Heart right ventricle (tissue), 16 donors: ENCODE measurements around the gene AHNAK. TPM values are rescaled to one million over a fixed set of nuclear protein-coding genes. Genes with fewer than 3 reads are reported as not detected.

ENCODE experiments used
- ATAC-seq, 8 donors: fragments of 200-7000 bp; cut with Tn5 transposase; one replicate each; pipeline ENCODE4 v1.9.1; 2020; ENCODE audit warnings: mild to moderate bottlenecking in 8 of 8, moderate library complexity in 8 of 8, moderate number of reproducible peaks in 1 of 8
- DNase-seq, 2 donors: peaks; one replicate each; pipeline ENCODE4 v3.0.0-alpha.2; 2020
- H3K27ac ChIP-seq, 10 donors: fragments of 200-600 bp; sonication (generic) in 2 of 10; one replicate each; pipeline versions ENCODE4 v1.5.0 to v1.8.0; 2020 to 2022; ENCODE audit warnings: mild to moderate bottlenecking in 3 of 10
- H3K27me3 ChIP-seq, 7 donors: fragments of 200-600 bp; one replicate each; pipeline ENCODE4 v1.8.0; 2021 to 2022; ENCODE audit warnings: mild to moderate bottlenecking in 2 of 7
- H3K36me3 ChIP-seq, 9 donors: fragments of 200-600 bp; sonication (generic) in 1 of 9; one replicate each; pipeline versions ENCODE4 v1.5.0 to v1.8.0; 2020 to 2022; ENCODE audit warnings: mild to moderate bottlenecking in 2 of 9
- H3K4me1 ChIP-seq, 9 donors: fragments of 200-600 bp; sonication (generic) in 1 of 9; one replicate each; pipeline versions ENCODE4 v1.5.0 to v1.8.0; 2020 to 2022; ENCODE audit warnings: mild to moderate bottlenecking in 4 of 9
- H3K4me3 ChIP-seq, 10 donors: fragments of 200-600 bp; sonication (generic) in 2 of 10; one replicate each; pipeline versions ENCODE4 v1.5.0 to v1.8.0; 2020 to 2022; ENCODE audit warnings: mild to moderate bottlenecking in 7 of 10, moderate library complexity in 2 of 10
- H3K9me3 ChIP-seq, 11 donors: fragments of 200-600 bp in 10 of 11; sonication (generic) in 2 of 11; one replicate each; pipeline versions ENCODE4 v1.5.0 to v1.8.0; 2013 to 2022; ENCODE audit warnings: mild to moderate bottlenecking in 2 of 11, control low read depth in 1 of 11, moderate library complexity in 1 of 11
- WGBS, 2 donors: extraction: QIAGEN DNeasy Blood & Tissue Kit; methylation state at CpG; one replicate each; pipeline ENCODE4 v1.1.7; 2013; ENCODE audit warnings: inconsistent platforms in 1 of 2; 5-methylcytosine and 5-hydroxymethylcytosine counted together
- intact Hi-C, 10 donors: fragments of 100-400 bp; cut with DNase I; formaldehyde crosslinking; loops; one replicate each; pipeline versions ENCODE4 v1.11.1 to v1.14.2; 2022
- polyA plus RNA-seq, 2 donors: library from polyadenylated mRNA; stranded (reverse); fragments of 200-250 nt; gene quantifications; one replicate each; pipeline ENCODE4 v1.2.3, GENCODE V29; 2013
- total RNA-seq, 10 donors: library from RNA; stranded (reverse); fragmentation: NEBNext Ultra II Directional in 3 of 10; extraction: Animal tissue kit (Norgen Biotek cat#: 25700) in 3 of 10; gene quantifications; one replicate each; pipeline versions ENCODE4 v1.2.1 to v1.2.4, GENCODE V29; 2021 to 2023
- TF ChIP-seq, protein P1 (sequence below), 9 donors: fragments of 200-600 bp; sonication (generic) in 2 of 9; IDR thresholded peaks; one replicate each; pipeline versions ENCODE4 v1.5.0 to v1.8.0; 2021 to 2022; ENCODE audit warnings: antibody characterized with exemption in 9 of 9, mild to moderate bottlenecking in 5 of 9, moderate library complexity in 1 of 9
- donor health status: Arrhythmogenic right ventricular cardiomyopathy.
- donor health status: ischemic (EF 13 %, LVEDD 7.1; RV severe dilation, severe dysfunction).
- donor health status: healthy with polysubstance abuse.
- donor health status: DM: no; HTN: yes; CAD: no.
- donor health status: DM: no; HTN: no; CAD: no.
- donor health status: ischemic (EF 25% LVEDD 6.9; RV normal size, moderate dysfunction).
- donor health status: ischemic (EF 25% LVEDD 5.7; RV mildly dilated, moderate dysfunction).
- donor health status: healthy.
- donor health status: DM: yes; HTN: yes; CAD: no.
- donor health status: Ischemic cardiomyopathy.
- donor health status: ischemic (EF 35%, LVEDD 5.7; RV mildly dilated, moderate dysfunction).
- donor health status: nonischemic (EF 11% LVEDD 7.7; RV severe dilation, severe dysfunction).
- donor health status: DM: yes; HTN: yes; CAD: no.
- donor health status: PGD.
- donor health status: ischemic (EF 29% LVEDD 5.4; RV normal size, mild dysfunction).
- donor health status: nonischemic (EF 23%, LVEDD 6.1; RV moderate dilation, normal function).

Gene AHNAK
- total and polyA plus RNA-seq, 12 donors, result 101 to 447 (median 366) TPM

DNA sequence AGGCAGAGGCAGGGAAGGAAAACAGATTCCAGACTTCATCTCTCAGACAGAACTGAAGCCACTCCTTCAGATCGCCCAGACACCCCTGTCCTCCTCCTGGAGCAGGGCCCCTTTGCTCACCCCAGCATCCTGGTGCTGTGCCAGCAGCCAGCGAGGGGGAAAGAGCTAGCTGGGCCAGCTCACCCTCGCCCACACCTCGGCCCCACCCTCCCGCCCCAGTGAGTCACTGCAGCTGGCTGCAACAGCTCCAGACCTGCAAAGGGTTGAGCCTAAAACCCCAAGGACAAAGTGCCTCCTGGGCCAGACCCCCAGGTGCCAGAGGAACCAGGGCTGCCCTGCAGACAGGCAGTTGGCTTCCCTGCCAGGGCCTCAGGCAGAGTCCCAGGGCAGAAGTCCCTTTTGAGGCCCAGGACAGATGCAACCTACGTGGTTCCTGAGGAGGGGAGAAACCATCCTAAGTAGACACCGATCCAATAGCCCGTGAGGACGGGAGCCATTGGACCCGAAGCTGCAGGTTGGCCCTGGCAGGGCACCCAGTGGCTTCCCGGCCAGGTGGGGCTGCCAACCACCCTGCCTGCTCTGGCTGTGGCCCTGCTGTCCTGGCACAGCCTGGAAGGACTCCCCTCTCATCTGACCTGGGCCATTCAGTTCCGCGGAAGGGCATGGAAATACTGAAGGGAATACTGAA lies 7.2 kb downstream of the AHNAK start:
- TF ChIP-seq, protein P1, sequence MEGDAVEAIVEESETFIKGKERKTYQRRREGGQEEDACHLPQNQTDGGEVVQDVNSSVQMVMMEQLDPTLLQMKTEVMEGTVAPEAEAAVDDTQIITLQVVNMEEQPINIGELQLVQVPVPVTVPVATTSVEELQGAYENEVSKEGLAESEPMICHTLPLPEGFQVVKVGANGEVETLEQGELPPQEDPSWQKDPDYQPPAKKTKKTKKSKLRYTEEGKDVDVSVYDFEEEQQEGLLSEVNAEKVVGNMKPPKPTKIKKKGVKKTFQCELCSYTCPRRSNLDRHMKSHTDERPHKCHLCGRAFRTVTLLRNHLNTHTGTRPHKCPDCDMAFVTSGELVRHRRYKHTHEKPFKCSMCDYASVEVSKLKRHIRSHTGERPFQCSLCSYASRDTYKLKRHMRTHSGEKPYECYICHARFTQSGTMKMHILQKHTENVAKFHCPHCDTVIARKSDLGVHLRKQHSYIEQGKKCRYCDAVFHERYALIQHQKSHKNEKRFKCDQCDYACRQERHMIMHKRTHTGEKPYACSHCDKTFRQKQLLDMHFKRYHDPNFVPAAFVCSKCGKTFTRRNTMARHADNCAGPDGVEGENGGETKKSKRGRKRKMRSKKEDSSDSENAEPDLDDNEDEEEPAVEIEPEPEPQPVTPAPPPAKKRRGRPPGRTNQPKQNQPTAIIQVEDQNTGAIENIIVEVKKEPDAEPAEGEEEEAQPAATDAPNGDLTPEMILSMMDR (IDR thresholded peaks at IDR 0.05), result no peak
- Histone ChIP-seq H3K36me3 (peaks cover 0 to 43% (median 17%) of the 10 kb centered on the region in 9 donors), H3K4me1 (peaks cover 62 to 91% (median 85%) of the 10 kb centered on the region in 9 donors), H3K27me3 (no peaks in the 10 kb centered on the region), H3K4me3 (peak overlapping the region in 8 of 10 donors; percentile 5 to 100 (median 99)), H3K9me3 (no peaks in the 10 kb centered on the region), H3K27ac (peak overlapping the region; percentile 44 to 100 (median 99))
- intact Hi-C loops, result no loop called here
- 12 to 17% methylated on average over 13 of the region's 13 CpGs for whole genome bisulfite sequencing, 2 donors
- ATAC-seq, result peak in 6 of 8 donors; percentile 1 to 55 (median 30)
- peak; percentile 58 to 73 for DNase-seq

DNA sequence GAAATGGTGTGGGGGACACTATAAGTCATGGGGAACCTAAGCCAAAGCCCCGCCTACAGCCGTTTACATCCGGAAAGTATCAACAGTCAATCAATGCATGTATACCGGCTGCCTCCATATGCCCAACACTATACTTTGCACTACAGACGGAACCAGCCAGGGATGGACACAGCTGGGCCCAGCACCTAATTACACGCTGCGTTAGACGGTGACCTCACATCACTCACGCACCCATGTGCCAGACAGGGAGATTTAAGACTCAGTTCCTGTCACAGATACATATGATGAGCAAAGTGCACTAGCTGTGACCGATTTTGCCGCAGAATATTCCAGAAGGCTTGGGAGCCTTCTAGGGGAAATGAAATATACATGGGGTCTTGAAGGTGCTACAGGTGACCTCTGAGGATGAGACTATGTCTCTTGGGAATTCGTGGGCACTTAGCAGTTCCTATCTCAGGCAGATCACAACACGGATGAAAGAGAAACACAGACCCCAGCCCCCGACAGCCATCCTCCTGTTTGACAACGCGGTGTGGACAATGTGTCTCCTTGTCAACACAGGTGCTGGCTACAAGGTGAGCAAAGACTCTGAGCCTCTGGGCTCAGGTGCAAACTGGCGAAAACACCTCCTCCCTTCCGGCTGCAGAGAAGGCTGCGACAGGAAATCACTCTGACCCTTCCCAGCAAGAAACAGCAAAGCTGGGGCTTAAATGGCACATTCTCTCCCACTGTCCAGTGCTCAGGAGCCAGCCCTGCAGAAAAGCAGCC lies 8.0 kb downstream of the AHNAK start:
- Histone ChIP-seq H3K27me3 (no peaks in the 10 kb centered on the region), H3K4me1 (peaks cover 60 to 89% (median 77%) of the 10 kb centered on the region in 9 donors), H3K27ac (peak overlapping the region in 9 of 10 donors; percentile 55 to 100 (median 99)), H3K4me3 (peak overlapping the region in 8 of 10 donors; percentile 5 to 100 (median 99)), H3K36me3 (peaks cover 0 to 50% (median 24%) of the 10 kb centered on the region in 9 donors), H3K9me3 (no peaks in the 10 kb centered on the region)
- DNase-seq (no peak), ATAC-seq (no peak)
- intact Hi-C loops, result no loop called here
- WGBS, 2 donors, result 53 to 62% methylated on average over 19 of the region's 19 CpGs
- TF ChIP-seq, protein P1 (IDR thresholded peaks at IDR 0.05), result no peak

DNA sequence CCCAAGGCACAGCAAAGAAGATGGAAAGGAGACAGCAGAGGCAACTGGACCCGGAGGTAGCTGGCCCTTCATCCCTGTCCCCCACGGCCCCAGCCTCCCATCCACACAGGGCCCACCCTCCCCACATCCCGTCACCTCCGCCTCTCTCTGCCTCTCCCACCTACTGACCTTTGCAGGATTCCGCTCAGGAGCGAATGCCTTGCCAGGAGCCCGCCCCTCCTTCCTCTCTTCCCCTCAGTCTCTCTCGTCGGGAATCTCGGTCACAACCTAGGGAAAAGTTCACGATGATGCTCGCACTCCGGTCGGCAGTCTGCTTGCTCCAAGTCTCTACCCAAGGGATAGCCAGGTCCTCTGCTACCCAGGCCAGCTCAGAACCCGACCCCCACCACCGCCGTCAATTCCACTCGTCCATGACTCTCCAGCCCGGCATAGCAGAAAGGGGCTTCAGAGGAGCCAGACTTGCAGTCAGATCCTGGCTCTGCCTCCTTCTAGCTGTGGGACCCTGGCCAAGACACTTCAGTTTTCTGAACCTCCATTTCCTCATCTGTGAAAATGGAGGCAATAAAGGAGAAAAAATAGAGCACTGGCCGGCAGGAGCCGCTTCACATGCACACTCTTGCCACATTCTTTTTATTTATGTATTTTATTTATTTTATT lies 10.2 kb downstream of the AHNAK start:
- Histone ChIP-seq H3K9me3 (no peaks in the 10 kb centered on the region), H3K4me1 (peaks cover 44 to 68% (median 57%) of the 10 kb centered on the region in 9 donors), H3K36me3 (peaks cover 0 to 72% (median 46%) of the 10 kb centered on the region in 9 donors), H3K27ac (peak overlapping the region in 9 of 10 donors; percentile 10 to 100 (median 43)), H3K4me3 (peak overlapping the region in 2 of 10 donors; percentile 6 to 9), H3K27me3 (no peaks in the 10 kb centered on the region)
- intact Hi-C loops, result no loop called here
- TF ChIP-seq, protein P1 (IDR thresholded peaks at IDR 0.05), result no peak
- 38% methylated on average over 20 to 21 of the region's 21 CpGs for WGBS, 2 donors
- ATAC-seq, result peak in 4 of 8 donors; percentile 9 to 50 (median 27)
- no peak for DNase-seq

DNA sequence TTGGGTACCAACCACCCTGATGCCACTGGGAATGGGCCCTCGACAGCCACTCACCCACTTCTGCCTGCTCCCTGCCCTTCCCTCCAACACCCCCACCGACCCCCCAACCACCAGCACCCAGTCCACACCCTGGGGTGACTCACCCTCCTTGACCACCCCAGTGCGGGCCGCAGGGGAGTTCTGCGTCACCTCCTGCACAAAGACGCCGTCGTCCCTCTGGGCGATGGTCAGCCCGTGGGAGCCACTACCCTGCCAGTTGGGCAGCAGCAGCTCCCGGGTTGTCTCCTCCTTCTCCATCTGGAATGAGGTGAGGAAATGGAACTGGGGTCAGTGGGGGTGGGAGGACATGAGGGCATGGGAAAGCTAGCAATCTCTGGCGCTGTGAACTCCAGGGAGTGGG lies 10.8 kb downstream of the AHNAK start:
- ATAC-seq, result no peak
- no peak overlapping the region for H3K4me3 ChIP-seq
- peaks cover 0 to 79% (median 53%) of the 10 kb centered on the region in 9 donors for H3K36me3 ChIP-seq
- peaks cover 41 to 62% (median 50%) of the 10 kb centered on the region in 9 donors for H3K4me1 ChIP-seq
- TF ChIP-seq, protein P1 (IDR thresholded peaks at IDR 0.05), result no peak
- no peaks in the 10 kb centered on the region for H3K27me3 ChIP-seq
- H3K27ac ChIP-seq, result peak overlapping the region in 6 of 10 donors; percentile 9 to 100 (median 46)
- no peak for DNase-seq
- WGBS, 2 donors, result 72 to 73% methylated on average over 12 of the region's 12 CpGs
- no peaks in the 10 kb centered on the region for H3K9me3 ChIP-seq
- intact Hi-C loops, result no loop called here
